Measurements from ENCODE around the gene CDKN2C. TPM values are rescaled to one million over a fixed set of nuclear protein-coding genes. Genes with fewer than 3 reads are reported as not detected.
"Not testable (repeated sequence)": the region's sequence is repeated elsewhere in the genome, so short reads cannot be mapped to it uniquely, and the experiment has no call there.

CDKN2C gene
- 18.1 TPM for total RNA-seq

GRCh38 chr1:50969611-50970508 is at the start of gene CDKN2C:
Gene CDKN2C (plus strand): TSS chr1:50970245. CDS start chr1:50970369, 124 bp downstream.
- DNase-seq = peak; percentile 88

- DNase-seq = no peak
Observed at GRCh38 chr1:50920409-50920808, 49.6 kb upstream of the CDKN2C start.

- no peak for DNase-seq
Observed at GRCh38 chr1:50921029-50921428, 49.0 kb upstream of the CDKN2C start.

GRCh38 chr1:50923564-50923963 is 46.5 kb upstream of the CDKN2C start:
- DNase-seq = no peak

- peak; percentile 41 for DNase-seq
Observed at GRCh38 chr1:50929376-50929958, 40.6 kb upstream of the CDKN2C start.

- no peak for DNase-seq
Observed at GRCh38 chr1:50930193-50930592, 39.9 kb upstream of the CDKN2C start.

GRCh38 chr1:50930965-50931737 is 38.9 kb upstream of the CDKN2C start:
- DNase-seq = no peak

- not testable (repeated sequence) for DNase-seq
Observed at GRCh38 chr1:50932043-50932442, 38.0 kb upstream of the CDKN2C start.

GRCh38 chr1:50933770-50934169 is 36.3 kb upstream of the CDKN2C start:
- DNase-seq = not testable (repeated sequence)

- no peak for DNase-seq
Observed at GRCh38 chr1:50934838-50935237, 35.2 kb upstream of the CDKN2C start.

GRCh38 chr1:50935276-50935675 is 34.8 kb upstream of the CDKN2C start:
- DNase-seq = not testable (repeated sequence)

GRCh38 chr1:50936321-50936720 is 33.7 kb upstream of the CDKN2C start:
- no peak for DNase-seq

GRCh38 chr1:50940291-50940690 is 29.8 kb upstream of the CDKN2C start:
- DNase-seq = no peak

- DNase-seq = no peak
Observed at GRCh38 chr1:50942334-50942733, 27.7 kb upstream of the CDKN2C start.

- DNase-seq = no peak
Observed at GRCh38 chr1:50949286-50949982, 20.6 kb upstream of the CDKN2C start.

GRCh38 chr1:50950396-50950795 is 19.6 kb upstream of the CDKN2C start:
- DNase-seq = no peak

- DNase-seq = not testable (repeated sequence)
Observed at GRCh38 chr1:50952566-50952965, 17.5 kb upstream of the CDKN2C start.

- DNase-seq = no peak
Observed at GRCh38 chr1:50955116-50955515, 14.9 kb upstream of the CDKN2C start.

- no peak for DNase-seq
Observed at GRCh38 chr1:50959303-50959912, 10.6 kb upstream of the CDKN2C start.

GRCh38 chr1:50959913-50960844 is 9.9 kb upstream of the CDKN2C start, which contains the start of gene FAF1:
Gene FAF1 (minus strand): TSS chr1:50960267. CDS start chr1:50959811, 456 bp downstream.
- DNase-seq = peak; percentile 96

All from skin of body (tissue), 2 donors.